GM13976 (cell line): ENCODE measurements around the gene C5orf58.

Experiments used
- DNase-seq: peaks from one replicate; pipeline ENCODE4 v3.0.0; 2012; ENCODE audit warnings: low spot score
- CTCF ChIP-seq: IDR thresholded peaks from 2 replicates; pipeline ENCODE4 v1.5.1; 2012; ENCODE audit warnings: borderline replicate concordance, mild to moderate bottlenecking; ENCODE audit not compliant: insufficient read depth; ENCODE audit errors: extremely low read depth, missing control alignments, control extremely low read depth
- in situ Hi-C: fragments of 300-500 bp; cut with MboI; formaldehyde crosslinking; loops from one replicate; pipeline ENCODE4 v1.12.0; 2022; ENCODE audit warnings: low sequenced_read_pairs, mixed read lengths, inconsistent platforms; ENCODE audit not compliant: unreplicated experiment

The C5orf58 gene

GRCh38 chr5:170221327-170221741 is 11.5 kb upstream of the C5orf58 start:
- no peak for TF ChIP-seq CTCF
- DNase-seq, result no peak
- in situ Hi-C loops, result loop anchor here (10.0 kb wide), 1 partner anchor 193 kb away; no protein-coding TSS in a partner anchor

GRCh38 chr5:170223360-170223759 is 9.4 kb upstream of the C5orf58 start:
- TF ChIP-seq CTCF, result no peak
- in situ Hi-C loops, result loop anchor here (10.0 kb wide), 1 partner anchor 191 kb away; no protein-coding TSS in a partner anchor
- no peak for DNase-seq

- DNase-seq, result no peak
- in situ Hi-C loops, result loop anchor here (10.0 kb wide), 1 partner anchor 191 kb away; no protein-coding TSS in a partner anchor
- no peak for TF ChIP-seq CTCF
These were observed 8.9 kb upstream of the C5orf58 start for GRCh38 chr5:170223906-170224305.

GRCh38 chr5:170225326-170226128 is 7.3 kb upstream of the C5orf58 start:
- peak; percentile 75 for TF ChIP-seq CTCF

GRCh38 chr5:170226129-170226615 is 6.6 kb upstream of the C5orf58 start:
- no peak for TF ChIP-seq CTCF
- DNase-seq, result no peak
- in situ Hi-C loops, result loop anchor here (10.0 kb wide), 1 partner anchor 189 kb away; no protein-coding TSS in a partner anchor

More at GRCh38 chr5:170225326-170226128, 7.3 kb upstream of the C5orf58 start:
- in situ Hi-C loops, result loop anchor here (10.0 kb wide), 1 partner anchor 189 kb away; no protein-coding TSS in a partner anchor
- DNase-seq, result peak; percentile 71

GRCh38 chr5:170226661-170227060 is 6.1 kb upstream of the C5orf58 start:
- DNase-seq, result no peak
- in situ Hi-C loops, result loop anchor here (10.0 kb wide), 1 partner anchor 188 kb away; no protein-coding TSS in a partner anchor
- no peak for TF ChIP-seq CTCF
